HG03469 (cell line): ENCODE results near the gene TMEM164.

Experiments
- ATAC-seq: cut with Tn5 transposase; IDR thresholded peaks from one replicate; pipeline ENCODE4 v1.9.1; 2021; ENCODE audit warnings: mild to moderate bottlenecking, moderate library complexity, moderate number of reproducible peaks; ENCODE audit not compliant: unreplicated experiment

The TMEM164 gene

GRCh38 chrX:110062919-110063318 lies 60.0 kb downstream of the TMEM164 start:
- ATAC-seq: no peak

DNA sequence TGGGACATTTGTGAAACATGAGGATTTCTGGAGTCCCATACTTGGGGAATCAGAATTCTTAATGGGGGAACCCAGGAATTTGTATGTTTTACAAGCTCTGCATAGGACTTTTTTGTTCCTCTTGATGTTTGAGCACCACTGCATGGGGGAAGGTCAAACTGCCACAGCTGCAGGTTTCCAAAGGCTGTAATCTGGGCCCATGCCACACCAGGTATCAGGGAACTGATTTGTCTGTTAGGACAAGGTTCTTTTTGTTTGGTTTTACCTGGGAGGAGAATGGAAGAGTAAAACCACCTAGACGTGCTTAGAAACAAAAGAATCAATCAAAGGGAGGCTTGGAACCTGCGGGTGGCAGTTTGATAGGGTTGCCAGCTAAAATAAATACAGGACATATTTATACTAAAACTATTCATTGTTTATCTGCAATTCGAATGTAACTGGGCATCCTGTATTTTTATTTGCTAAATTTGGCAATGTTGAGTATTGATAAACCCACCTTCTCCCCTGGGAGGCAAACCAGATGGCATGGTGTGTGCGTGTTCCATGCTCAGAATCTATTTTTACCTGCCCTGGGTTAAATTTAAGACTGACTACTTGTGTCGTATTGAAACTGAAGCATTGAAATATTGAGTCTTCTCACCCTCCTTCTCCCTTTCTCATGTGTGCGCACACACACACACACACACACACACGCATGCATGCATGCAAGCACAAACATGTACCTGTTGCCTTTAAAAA lies 63.7 kb downstream of the TMEM164 start:
- no peak for ATAC-seq

DNA sequence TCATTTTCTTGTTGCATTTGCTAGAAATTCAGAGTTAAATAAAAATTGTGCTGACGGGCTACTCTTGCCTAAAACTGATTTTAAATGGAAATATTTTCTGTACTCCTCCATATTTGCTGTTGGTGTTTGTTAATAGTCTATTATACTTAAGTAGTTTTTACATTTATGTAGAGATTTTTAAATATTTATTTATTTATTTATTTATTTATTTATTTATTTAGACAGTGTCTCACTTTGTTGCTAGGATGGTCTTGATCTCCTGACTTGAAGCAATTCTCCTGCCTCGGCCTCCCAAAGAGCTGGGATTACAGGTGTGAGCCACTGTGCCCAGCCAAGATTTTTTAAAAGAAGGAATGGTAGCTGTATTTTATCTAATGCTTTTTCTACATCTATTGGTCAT lies 68.1 kb downstream of the TMEM164 start:
- ATAC-seq: no peak

GRCh38 chrX:110081320-110081719 lies 78.4 kb downstream of the TMEM164 start:
- ATAC-seq: no peak

GRCh38 chrX:110081740-110082139 lies 78.8 kb downstream of the TMEM164 start:
- ATAC-seq: no peak

GRCh38 chrX:110082161-110082560 lies 79.2 kb downstream of the TMEM164 start:
- no peak for ATAC-seq

DNA sequence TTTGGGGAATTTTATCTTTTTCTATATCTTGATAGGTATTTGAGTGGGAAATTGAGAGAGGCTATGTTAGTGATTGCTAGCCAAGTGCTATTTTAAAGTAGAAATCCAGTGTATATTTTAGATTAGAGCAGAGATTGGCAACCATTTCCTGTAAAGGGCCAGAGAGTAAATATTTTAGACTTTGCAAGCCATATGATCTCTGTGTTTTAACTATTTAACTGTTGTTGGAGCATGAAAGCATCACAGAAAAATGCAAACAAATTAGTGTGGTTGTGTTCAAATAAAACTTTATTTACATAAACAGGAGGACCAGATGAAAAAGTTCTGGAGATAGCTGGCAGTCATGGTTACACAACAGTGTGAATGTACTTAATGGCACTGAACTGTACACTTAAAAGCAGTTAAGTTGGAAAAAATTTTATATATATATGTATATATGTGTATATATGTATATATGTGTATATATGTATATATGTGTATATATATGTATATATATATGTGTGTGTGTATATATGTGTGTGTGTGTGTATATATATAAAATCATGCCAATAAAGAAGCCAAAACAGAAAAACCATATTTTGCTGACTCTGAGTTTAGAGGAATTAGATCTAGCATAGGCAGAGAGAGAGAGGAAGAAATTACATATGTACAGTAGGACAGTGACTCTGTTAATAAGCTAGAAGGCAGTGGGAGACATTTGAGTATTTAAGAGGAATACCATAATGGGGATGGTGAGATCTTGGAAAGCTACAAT lies 83.4 kb downstream of the TMEM164 start:
- ATAC-seq: no peak

- ATAC-seq: no peak
Observed at GRCh38 chrX:110086916-110087484, 84.1 kb downstream of the TMEM164 start.

- ATAC-seq: no peak
Observed at GRCh38 chrX:110087485-110088356, 84.8 kb downstream of the TMEM164 start.

DNA sequence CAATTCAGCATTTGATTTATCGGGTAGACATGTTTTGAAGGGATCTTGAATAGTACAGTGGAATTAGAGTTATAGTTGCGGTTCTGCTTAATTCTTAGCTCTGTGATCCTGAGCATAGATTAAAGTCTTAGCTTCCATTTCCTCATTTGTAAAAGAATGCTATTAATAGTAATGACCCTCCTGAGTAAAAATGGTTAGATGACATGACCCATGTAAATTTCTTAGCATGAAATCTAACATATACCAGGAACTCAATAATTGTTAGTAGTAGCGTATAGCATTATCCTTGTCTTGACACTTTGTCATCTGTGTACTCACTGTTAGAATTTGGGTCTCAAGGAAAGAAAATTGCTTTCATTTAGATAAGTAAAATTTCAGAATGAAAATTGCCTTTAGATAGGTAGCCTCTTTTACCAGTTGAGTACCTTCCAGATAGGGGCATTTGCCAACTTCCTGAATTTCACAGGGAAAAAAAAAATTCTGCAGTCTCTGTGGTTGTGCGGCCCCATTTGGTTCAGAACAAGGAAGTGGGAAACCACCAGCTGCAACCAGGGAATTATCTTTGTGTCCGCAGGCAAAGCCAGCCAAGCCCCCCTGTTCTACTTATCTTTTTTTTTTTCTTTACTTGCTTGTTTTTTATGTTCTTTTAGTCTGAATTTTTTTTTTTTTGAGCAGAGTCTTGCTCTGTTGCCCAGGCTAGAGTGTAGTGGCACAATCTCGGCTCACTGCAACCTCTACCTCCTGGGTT lies 86.9 kb downstream of the TMEM164 start:
- no peak for ATAC-seq

DNA sequence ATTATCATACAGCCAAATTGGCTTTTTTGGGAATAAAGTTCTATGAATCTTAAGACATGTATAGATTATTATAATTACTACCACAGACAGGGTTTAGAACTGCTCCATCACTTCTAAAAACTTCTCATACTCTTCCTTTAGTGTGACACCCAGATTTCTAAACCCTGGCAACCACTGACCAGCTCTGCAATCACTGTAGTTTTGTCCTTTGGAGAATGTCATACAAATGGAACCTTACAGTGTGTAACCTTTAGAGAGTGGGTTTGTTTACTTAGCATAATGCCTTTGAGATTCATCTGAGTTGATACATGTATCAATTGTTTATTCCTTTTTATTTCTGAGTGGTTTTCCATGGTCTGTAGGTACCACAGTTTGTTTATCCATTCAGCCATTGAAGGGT lies 95.0 kb downstream of the TMEM164 start:
- ATAC-seq: no peak

GRCh38 chrX:110103344-110103743 lies 100.4 kb downstream of the TMEM164 start:
- ATAC-seq: no peak

DNA sequence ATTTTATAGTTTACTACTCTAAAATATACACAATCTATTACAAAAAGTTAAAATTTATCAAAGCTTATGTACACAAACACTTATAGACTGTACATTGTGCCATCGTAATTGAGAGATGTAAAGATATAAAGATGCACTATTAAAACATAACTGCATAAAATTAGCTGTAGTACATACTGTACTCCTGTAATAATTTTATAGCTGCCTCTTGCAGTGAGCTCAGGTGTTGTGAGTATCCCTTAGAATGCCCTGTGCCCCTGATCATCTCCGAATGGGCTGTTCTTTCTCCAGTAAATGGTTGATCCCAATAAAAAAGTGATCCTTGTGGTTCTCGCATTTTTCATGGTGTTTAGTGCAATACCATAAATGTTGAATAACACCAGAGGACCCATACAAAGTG lies 101.2 kb downstream of the TMEM164 start:
- no peak for ATAC-seq

- ATAC-seq: no peak
Observed at GRCh38 chrX:110108381-110108821, 105.5 kb downstream of the TMEM164 start.

GRCh38 chrX:110114260-110114776 lies 111.4 kb downstream of the TMEM164 start:
- no peak for ATAC-seq

DNA sequence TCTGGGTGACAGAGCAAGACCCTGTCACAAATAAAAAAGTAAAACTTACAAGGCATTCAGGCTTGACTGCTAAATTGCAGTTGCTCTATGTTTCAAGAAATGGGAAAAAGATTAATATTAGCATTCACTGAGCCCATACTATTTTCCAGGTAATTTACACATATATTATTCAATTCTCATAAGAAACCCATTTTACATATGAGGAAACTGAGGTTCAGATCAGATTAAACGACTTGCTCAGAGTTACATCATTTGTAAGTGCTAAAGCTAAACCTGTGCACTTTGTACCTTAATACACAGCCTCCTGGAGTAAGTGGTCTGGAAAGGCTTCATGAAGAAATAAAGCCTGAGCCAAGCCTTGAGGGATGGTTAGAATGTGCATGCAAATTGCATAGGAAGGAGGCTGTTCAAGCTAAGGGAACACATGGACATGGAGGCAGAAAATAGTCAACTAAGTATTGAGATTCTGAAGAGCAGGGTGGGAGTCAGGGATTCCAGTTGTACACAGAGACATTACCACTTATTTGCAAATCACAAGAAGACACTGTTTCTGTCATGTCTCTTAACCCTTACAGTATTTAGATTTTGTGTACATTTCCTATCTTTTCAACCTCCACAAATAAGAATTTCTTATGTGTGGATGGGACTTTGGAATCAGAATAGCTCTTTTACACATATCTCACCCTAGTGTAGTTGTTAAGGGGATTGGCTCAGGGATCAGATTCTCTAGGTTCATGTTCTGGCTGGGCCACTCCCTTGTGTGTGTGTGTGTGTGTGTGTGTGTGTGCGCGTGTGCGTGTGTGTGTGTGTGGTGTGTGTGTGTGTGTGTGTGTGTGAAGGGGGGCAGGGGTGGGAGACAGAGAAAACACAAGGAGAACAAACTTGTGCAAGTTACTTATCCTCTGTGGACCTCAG lies 113.4 kb downstream of the TMEM164 start:
- ATAC-seq: no peak

DNA sequence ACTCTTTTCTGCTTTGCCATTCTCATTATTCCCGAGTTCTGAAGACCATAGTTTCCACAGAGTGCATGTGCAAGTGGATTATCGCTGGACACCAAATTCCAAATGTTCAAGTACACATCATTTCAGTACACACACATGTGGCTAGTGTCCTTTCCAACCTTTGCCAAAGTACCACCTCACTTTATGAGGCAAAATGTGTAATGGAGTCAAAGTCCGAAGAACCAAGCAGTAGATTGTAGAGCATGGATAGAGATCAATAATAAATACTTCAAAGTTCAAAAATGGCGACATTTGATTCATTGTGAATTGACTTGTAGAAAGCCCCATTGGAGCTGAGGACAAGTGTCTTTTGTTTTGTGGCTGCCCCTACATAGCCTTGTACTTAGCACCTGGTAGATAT lies 115.6 kb downstream of the TMEM164 start:
- ATAC-seq: no peak

GRCh38 chrX:110119480-110119879 lies 116.6 kb downstream of the TMEM164 start:
- ATAC-seq: no peak

DNA sequence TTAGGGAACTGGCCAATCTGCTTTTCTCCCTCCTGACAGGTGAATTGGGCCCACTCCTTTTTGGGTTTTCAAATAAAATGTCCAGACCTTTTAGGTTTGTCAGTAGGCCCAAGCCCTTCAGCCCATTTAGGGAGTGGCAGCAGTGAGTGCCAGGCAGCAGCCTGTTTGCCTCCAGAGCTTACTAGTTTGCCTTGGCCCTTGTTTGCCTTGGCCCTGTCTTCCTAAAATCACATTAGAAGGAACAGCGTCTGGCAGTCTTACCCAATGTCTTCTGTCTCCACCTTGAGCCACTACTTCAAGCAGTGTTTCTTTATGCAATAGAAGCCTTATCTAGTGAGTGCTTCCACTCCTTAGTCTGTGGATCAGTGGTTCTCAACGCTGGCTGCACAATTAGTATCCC lies 117.1 kb downstream of the TMEM164 start:
- ATAC-seq: no peak
